Measurements from ENCODE around the gene TMPRSS9. TPM values are rescaled to one million over a fixed set of nuclear protein-coding genes. Genes with fewer than 3 reads are reported as not detected.

TMPRSS9 gene
- polyA plus RNA-seq, 1 donor (not counting 4 experiments of a cell fraction or from before 2014, with no cell fraction given): not detected

GRCh38 chr19:2434267-2434666 is 74.2 kb downstream of the TMPRSS9 start:
- H3K27me3 ChIP-seq (ENCODE audit: control insufficient read depth, extremely low read depth, insufficient read depth, low read length): no peaks in the 10 kb centered on the region
- FAIRE-seq: no peak
- H3K79me2 ChIP-seq (ENCODE audit: control insufficient read depth, insufficient read depth, low read length): peaks cover 12% of the 10 kb centered on the region
- H3K4me1 ChIP-seq (ENCODE audit: control insufficient read depth, extremely low read depth, insufficient read depth, low read length): no peaks in the 10 kb centered on the region
- dilution Hi-C loops (cut with MboI; ENCODE audit: extremely low pct_ligation_motif_present, low sequenced_read_pairs): no loop called here
- no peak overlapping the region for H3K27ac ChIP-seq (ENCODE audit: control insufficient read depth, insufficient read depth, low read length)
- no peaks in the 10 kb centered on the region for H3K9me3 ChIP-seq (ENCODE audit: control insufficient read depth, low read depth, low read length)
- no peak overlapping the region for H2AFZ ChIP-seq (ENCODE audit: control insufficient read depth, low read length)
- no peak overlapping the region for H3K9ac ChIP-seq (ENCODE audit: control insufficient read depth, extremely low read depth, insufficient read depth, low read length)
- peaks cover 20 to 21% of the 10 kb centered on the region in 2 experiments for H3K36me3 ChIP-seq (ENCODE audit: control insufficient read depth in 2 of 2, extremely low read depth in 1 of 2, insufficient read depth in 2 of 2, low read length in 2 of 2)
- H4K20me1 ChIP-seq (ENCODE audit: control insufficient read depth, extremely low read depth, insufficient read depth, low read length): no peaks in the 10 kb centered on the region
- TF ChIP-seq CTCF (optimal IDR thresholded peaks at IDR 0.05 in 1 of 3, IDR thresholded peaks at IDR 0.05 in 1 of 3, conservative IDR thresholded peaks at IDR 0.05 in 1 of 3; ENCODE audit: extremely low read depth in 1 of 3, insufficient read depth in 2 of 3, low read length in 3 of 3) (no peak), EZH2 (IDR thresholded peaks at IDR 0.05; ENCODE audit: low read length) (no peak)
- H3K4me3 ChIP-seq (ENCODE audit: control insufficient read depth in 2 of 3, extremely low read depth in 1 of 3, insufficient read depth in 2 of 3, low read depth in 1 of 3, low read length in 3 of 3): no peak overlapping the region
- H3K9me1 ChIP-seq (ENCODE audit: control insufficient read depth, extremely low read depth, insufficient read depth, low read length): no peaks in the 10 kb centered on the region
- H3K4me2 ChIP-seq (ENCODE audit: control insufficient read depth, extremely low read depth, insufficient read depth, low read depth, low read length): no peak overlapping the region
- DNase-seq (ENCODE audit: low read depth, low spot score): no peak

- Histone ChIP-seq H3K9me3 (ENCODE audit: control insufficient read depth, low read depth, low read length) (no peaks in the 10 kb centered on the region), H3K4me2 (ENCODE audit: control insufficient read depth, extremely low read depth, insufficient read depth, low read depth, low read length) (no peak overlapping the region), H3K36me3 (ENCODE audit: control insufficient read depth in 2 of 2, extremely low read depth in 1 of 2, insufficient read depth in 2 of 2, low read length in 2 of 2) (peaks cover 19 to 21% of the 10 kb centered on the region in 2 experiments), H3K9me1 (ENCODE audit: control insufficient read depth, extremely low read depth, insufficient read depth, low read length) (no peaks in the 10 kb centered on the region), H3K27ac (ENCODE audit: control insufficient read depth, insufficient read depth, low read length) (no peak overlapping the region), H3K9ac (ENCODE audit: control insufficient read depth, extremely low read depth, insufficient read depth, low read length) (no peak overlapping the region), H3K79me2 (ENCODE audit: control insufficient read depth, insufficient read depth, low read length) (peaks cover 13% of the 10 kb centered on the region), H2AFZ (ENCODE audit: control insufficient read depth, low read length) (no peak overlapping the region), H3K4me1 (ENCODE audit: control insufficient read depth, extremely low read depth, insufficient read depth, low read length) (no peaks in the 10 kb centered on the region), H3K4me3 (ENCODE audit: control insufficient read depth in 2 of 3, extremely low read depth in 1 of 3, insufficient read depth in 2 of 3, low read depth in 1 of 3, low read length in 3 of 3) (no peak overlapping the region), H3K27me3 (ENCODE audit: control insufficient read depth, extremely low read depth, insufficient read depth, low read length) (no peaks in the 10 kb centered on the region), H4K20me1 (ENCODE audit: control insufficient read depth, extremely low read depth, insufficient read depth, low read length) (no peaks in the 10 kb centered on the region)
- no peak for FAIRE-seq
- DNase-seq (ENCODE audit: low read depth, low spot score): no peak
- dilution Hi-C loops (cut with MboI; ENCODE audit: extremely low pct_ligation_motif_present, low sequenced_read_pairs): no loop called here
- TF ChIP-seq EZH2 (IDR thresholded peaks at IDR 0.05; ENCODE audit: low read length) (no peak), CTCF (optimal IDR thresholded peaks at IDR 0.05 in 1 of 3, IDR thresholded peaks at IDR 0.05 in 1 of 3, conservative IDR thresholded peaks at IDR 0.05 in 1 of 3; ENCODE audit: extremely low read depth in 1 of 3, insufficient read depth in 2 of 3, low read length in 3 of 3) (no peak)
Measured at GRCh38 chr19:2434721-2435265, 74.7 kb downstream of the TMPRSS9 start.
